GM19023 (cell line): ENCODE results near the gene GIMD1.
"Not testable (repeated sequence)": the region's sequence is repeated elsewhere in the genome, so short reads cannot be mapped to it uniquely, and the experiment has no call there.

Source experiments
- ATAC-seq: cut with Tn5 transposase; IDR thresholded peaks from one replicate; pipeline ENCODE4 v1.9.1; 2021; ENCODE audit warnings: mild to moderate bottlenecking, moderate library complexity; ENCODE audit not compliant: unreplicated experiment

Gene GIMD1

DNA sequence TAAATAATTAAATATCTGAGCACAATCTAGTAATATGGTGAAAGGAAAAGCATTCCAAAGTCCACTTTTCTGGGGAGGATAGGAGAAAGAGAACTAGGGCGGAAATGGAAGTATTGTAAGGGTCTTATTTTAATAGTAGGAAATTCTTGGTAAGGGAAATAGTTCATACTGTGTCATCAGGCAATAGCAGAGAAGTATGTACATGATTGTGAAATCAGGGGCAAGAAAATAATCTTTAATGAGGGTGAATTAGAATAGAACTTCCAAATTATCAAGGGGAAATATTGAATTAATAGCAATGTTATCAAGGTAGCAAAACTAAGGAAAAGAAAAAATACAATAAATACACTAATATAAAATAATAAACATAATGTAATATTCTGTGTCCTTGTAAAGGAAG lies 14.8 kb downstream of the GIMD1 start:
- ATAC-seq, result no peak

DNA sequence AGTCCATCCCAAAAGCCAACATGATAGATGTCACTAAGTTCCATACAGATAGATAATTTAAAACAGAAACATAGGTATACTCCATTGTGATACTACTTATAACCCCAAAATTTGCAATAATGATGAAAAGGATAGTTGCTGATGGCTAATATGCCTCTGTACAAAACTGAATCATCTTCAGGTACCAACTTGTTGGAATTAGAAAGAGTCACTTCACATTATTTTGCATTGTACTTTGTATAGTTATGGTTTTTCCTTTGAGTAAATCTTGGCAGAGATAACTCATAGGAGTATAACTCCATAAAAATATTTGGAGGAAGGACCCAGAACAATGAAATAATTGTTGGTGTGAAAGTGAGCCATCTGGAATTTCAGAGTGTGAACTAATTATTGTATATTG lies 17.6 kb downstream of the GIMD1 start:
- no peak for ATAC-seq

DNA sequence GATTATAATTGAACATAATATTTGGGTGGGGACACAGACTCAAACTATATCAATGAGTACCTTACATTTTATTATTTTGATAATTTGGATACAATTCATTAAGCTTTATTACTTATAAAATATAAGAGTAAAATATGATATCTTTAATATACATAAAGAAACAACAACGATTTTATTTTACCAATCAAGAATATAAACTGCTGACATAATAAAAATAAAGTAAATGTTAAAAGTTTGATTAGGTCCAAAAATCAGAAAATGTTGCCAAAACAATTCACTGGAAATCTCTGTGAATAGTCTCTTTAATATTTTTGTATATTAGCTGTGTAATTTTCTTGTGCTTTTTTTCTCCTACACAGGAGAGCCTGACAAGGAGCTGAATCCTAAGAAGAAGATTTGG lies 21.4 kb downstream of the GIMD1 start:
- no peak for ATAC-seq

DNA sequence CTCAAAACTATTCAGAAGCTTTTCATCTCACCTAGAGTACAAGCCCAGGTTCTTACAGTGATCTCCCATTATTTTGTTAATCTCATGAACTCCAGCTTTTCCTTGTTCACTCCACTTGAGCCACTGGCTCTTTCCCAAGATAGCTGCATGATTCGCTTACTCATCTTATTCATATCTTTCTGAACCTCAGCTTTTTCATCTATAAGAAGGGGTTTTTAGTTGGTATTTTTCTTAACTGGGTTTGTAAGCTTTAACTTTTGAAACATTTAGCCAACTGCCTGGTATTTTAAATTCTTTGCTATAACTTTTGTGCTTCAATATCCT lies 24.0 kb downstream of the GIMD1 start:
- ATAC-seq, result no peak

DNA sequence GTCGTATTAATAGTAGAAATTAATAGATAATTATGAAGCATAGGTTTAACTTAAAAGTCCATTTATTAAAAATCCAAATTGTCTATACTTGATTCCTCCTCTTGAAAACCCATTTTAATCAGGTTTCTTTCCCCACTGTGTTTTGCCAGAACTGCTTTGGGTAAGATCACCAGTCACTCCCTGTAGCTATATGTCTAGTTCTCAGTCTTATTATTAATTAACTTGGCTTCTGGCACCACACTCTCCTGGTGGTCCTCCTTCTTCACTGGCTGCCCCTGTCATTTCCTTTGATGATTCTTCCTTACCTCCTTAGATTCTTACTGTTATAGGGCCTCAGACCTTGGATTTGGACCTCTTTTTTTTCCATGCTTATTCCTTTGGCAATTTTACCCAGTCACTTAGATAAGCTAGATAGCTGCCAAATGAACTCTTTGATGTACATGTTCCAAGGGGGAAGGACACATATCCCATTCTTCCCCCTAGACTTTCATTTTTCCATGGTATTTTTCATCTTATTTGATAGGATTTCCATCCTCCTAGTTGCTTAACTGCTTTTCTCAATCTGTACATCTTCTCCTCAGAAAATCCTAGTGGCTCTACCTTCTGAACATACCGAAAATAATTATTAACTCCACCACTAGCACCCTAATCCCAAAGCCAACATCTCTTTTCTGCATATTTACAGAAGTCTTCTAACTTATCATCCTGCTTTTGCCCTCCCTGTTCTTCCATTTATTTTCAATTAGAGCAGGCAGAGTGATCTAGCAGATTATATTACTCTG lies 24.5 kb downstream of the GIMD1 start:
- ATAC-seq, result no peak

DNA sequence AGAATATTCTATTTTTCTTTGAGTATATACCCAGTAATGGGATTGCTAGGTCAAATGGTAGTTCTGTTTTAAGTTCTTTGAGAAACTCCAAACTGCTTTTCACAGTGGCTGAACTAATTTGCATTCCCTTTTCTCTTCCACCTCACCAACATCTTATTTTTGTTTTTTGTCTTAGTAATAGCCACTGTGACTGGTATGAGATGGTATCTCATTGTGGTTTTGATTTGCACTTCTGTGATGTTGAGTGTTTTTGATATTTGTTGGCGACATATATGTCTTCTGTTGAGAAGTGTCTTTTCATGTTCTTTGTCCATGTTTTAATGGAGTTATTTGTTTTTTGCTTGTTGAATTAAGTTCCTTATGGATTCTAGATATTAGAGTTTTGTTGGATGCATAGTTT lies 27.8 kb downstream of the GIMD1 start:
- no peak for ATAC-seq

DNA sequence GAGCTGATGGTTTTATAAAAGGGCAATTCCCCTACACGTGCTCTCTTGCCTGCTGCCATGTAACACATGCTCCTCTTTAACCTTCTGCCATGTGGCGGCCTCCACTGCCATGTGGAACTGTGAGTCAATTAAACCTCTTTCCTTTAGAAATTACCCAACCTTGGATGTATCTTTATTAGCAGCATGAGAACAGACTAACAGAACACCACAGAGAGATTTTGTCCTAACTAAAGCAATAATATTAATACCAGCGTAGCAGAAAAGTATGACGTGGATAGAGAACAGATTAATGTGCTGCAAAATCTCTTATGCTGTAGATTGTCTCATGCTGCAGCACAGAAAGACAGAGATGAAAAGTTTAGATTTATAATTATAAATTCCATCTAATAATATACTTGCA lies 29.1 kb downstream of the GIMD1 start:
- ATAC-seq, result no peak

DNA sequence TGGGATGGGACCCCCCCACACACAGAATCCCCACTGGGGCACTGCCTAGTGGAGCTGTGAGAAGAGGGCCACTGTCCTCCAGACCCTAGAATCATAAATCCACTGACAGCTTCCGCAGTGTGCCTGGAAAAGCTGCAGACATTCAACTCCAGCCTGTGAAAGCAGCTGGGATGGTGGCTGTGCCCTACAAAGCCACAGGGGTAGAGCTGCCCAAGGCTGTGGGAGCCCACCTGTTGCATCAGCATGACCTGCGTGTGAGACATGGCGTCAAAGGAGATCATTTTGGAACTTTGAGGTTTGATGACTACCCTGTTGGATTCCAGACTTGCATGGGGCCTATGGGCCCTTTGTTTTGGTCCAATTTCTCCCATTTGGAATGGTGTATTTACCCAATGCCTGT lies 29.9 kb downstream of the GIMD1 start:
- no peak for ATAC-seq

DNA sequence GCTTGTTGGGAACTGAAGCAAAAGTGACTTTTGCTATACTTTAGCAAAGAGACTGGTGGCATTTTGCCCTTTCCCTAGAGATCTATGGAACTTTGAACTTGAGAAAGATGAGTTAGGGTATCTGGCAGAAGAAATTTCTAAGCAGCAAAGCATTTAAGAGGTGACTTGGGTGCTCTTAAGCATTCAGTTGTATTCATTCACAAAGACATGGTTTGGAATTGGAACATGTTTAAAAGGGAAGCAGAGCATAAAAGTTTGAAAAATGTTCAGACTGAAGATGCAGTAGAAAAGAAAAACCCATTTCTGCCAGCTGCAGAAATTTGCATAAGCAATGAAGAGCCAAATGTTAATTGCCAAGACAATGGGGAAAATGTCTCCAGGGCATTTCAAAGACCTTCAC lies 30.7 kb downstream of the GIMD1 start:
- no peak for ATAC-seq

DNA sequence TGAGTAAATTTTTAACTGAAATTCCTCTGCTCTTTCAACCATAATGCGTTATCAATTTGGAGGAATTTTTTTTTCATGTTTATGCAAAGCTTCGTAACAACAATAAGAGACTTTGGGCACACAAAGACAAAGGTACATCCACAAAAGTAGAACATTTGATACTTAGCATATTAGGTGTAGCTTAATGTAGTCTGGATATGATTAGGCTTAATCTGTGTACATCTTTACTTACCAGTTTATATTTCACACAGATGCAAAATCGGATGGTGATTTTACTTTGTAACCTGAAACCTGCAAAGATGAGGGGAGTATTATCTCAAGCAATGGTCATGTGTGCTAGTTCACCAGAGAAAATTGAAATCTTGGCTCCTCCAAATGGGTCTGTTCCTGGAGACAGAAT lies 32.0 kb downstream of the GIMD1 start:
- ATAC-seq, result no peak

DNA sequence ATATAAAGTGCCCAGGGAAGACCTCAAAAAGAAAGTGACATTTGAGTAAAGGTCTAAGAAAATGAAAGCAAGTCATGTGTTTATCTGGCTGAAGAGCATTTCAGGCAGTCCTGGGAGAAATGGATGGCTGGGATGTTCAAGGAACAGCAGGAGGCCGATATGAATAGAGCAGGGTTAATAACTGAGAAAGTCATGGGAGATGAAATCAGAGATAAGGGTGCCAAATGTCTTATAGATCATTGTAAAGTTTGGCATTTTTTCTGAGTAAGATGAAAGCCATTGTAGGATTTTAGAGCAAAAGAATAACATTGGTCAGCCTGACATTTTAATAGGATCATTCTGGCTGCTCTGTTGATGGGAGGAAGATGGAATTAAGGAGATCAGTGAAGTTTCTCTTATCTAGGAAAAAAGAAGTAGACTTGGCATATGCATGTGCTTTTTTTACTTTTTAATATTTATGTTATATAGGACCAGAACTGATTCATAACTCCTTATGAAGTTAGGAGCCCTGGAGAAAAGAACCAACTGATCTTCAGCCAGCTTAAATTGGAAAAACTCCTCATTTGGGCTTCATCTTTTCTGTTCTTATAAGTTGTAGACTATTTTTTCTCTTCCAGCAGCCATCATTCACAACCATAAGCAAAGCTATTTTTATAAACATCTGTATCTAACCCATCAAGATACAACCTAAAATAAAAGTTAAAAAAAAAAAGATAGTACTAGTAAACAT lies 33.7 kb downstream of the GIMD1 start:
- no peak for ATAC-seq

DNA sequence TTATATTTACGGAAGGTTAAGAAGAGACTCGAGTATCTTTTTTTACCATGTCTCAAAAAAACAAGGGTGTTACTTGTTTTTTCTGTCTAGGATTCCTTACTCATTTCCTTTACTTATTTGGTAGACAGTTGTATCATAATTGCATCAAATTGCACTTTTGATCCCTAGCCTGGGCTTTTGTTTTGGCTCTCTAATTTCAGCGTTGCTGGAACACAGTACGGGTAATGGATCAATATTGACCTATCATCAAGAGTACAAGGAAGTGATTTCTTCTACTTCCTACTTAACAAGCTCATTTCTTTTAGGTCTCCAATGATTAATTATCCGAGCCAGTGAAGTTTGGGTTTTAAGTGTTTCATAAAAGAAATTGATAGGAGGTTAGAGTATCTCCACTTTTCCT lies 35.4 kb downstream of the GIMD1 start:
- ATAC-seq, result no peak

DNA sequence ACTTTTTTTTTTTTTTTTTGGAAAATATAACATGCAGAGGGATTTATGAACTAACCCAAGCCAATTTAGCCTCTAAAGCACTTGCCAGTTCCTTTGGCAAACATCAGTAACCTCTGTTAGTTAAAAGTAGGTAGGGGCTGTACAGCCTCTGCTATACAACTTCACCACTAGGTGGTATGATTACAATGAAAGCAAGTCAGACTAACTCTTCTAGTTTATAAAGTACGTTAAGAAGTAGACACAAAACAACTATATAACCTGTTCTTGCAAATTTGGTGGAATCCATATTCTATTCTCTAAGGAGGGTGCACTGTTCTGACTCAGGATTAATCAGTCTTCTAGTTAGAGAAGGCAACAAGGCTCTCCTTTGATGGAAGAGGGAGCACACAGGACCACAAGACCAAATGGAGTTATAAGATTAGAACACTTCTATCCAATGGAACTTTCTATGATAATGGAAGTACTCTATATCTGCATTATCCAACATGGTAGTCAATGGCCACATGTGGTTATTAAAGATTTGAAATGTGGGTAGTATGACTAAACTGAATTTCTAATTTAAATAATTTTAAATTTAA lies 39.4 kb downstream of the GIMD1 start:
- ATAC-seq, result peak; percentile 78

DNA sequence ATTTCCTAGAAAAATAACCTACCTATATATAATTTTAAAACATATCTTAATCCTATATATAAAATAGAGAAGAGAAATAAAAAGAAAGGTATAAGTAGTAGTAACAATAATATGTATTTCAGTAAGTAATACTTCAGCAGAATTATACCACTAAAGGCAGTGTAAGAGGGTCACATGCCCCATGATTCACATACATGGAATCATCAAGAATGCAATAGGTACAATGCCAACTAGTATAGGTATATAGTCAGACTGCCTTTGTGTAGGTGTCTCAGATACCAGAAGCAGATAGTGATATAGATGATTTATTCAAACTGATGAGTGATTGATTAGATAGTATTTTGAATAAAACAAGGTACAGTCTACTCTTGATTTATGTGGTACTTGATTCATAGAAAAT lies 42.8 kb downstream of the GIMD1 start:
- ATAC-seq, result no peak

DNA sequence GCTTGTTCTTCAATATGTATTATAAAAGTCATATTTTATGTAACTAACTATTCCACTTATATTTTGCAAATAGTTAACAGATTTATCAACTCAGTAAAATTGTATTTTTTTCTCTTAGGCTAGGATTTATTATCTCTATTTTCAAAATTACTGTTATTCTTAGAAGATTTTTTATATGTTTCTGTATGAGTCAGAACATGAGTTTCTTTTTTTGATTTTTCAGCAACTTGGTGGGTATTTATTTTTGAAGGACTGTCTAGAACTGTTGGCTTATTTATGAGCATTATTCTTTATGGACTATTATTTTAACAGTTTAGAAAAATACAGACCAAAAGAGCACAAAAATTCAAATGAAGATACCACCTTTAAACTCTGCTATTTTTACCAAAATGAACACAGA lies 45.5 kb downstream of the GIMD1 start:
- no peak for ATAC-seq

DNA sequence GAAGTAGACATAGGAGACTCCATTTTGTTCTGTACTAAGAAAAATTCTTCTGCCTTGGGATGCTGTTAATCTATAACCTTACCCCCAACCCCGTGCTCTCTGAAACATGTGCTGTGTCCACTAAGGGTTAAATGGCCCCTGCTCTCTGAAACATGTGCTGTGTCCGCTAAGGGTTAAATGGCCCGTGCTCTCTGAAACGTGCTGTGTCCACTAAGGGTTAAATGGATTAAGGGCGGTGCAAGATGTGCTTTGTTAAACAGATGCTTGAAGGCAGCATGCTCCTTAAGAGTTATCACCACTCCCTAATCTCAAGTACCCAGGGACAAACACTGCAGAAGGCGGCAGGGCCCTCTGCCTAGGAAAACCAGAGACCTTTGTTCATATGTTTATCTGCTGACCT lies 46.8 kb downstream of the GIMD1 start:
- ATAC-seq, result not testable (repeated sequence)

DNA sequence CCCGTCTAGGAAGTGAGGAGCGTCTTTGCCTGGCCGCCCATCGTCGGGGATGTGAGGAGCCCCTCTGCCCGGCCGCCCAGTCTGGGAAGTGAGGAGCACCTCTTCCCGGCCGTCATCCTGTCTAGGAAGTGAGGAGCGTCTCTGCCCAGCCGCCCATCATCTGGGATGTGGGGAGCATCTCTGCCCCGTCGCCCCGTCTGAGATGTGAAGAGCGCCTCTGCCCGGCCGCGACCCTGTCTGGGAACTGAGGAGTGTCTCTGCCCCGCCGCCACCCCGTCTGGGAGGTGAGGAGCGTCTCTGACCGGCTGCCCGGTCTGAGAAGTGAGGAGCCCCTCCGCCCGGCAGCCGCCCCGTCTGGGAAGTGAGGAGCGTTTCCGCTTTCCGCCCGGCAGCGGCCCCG lies 47.4 kb downstream of the GIMD1 start:
- ATAC-seq, result not testable (repeated sequence)

DNA sequence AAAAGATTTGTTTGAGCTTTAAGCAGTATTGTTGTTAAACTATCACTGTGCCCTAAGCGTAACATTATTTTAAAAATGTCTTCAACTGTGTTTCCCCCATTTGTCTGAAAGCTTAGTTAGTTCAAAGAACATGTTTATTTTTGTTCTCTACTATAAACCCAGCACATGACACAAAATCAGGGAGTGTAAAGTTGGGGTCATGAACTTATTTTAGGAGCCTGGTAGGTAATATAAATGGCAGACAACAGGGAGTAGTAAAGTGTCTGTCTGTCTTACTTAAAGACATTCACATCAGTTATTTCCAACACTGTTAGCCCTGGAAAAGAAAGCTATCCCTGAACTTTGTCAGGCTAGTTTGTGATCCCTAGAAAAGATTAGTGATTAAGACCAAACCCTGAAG lies 48.3 kb downstream of the GIMD1 start:
- no peak for ATAC-seq

DNA sequence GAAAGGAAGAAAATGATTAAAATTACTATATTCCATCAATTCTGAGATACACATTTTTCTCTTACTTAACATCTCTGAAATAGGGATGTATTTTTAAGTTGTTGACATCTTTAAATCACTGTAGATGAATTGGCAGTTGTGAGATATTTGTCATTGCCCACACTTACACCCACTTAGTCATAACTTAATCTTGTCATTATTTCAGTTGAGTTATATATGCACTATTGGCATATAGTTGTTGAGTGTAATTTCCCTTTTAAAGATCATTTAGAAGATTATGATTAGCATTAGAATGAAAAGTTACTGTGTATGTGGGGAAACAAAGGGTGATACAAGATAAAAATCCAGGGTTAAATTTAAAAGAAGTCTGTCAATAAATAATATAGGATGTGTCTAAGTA lies 50.1 kb downstream of the GIMD1 start:
- no peak for ATAC-seq

DNA sequence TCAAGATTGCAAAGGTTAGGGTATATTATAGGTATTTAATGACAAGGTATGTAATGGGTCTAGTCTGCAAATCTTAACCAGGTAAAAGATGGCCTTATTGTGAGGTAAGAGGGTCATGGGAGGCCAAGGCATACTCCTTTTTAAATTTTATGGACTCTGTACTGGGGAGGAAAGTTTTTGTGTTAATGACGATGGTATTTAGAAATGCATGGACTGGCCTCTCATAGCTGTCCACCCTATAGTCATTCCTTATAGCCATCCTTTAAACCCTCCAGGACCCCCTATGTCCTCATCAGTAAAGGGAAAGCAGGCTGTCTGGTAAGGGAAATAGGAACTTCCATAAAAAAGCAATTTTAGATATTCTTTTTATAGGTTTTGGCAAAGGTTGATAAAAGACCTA lies 50.8 kb downstream of the GIMD1 start:
- no peak for ATAC-seq

DNA sequence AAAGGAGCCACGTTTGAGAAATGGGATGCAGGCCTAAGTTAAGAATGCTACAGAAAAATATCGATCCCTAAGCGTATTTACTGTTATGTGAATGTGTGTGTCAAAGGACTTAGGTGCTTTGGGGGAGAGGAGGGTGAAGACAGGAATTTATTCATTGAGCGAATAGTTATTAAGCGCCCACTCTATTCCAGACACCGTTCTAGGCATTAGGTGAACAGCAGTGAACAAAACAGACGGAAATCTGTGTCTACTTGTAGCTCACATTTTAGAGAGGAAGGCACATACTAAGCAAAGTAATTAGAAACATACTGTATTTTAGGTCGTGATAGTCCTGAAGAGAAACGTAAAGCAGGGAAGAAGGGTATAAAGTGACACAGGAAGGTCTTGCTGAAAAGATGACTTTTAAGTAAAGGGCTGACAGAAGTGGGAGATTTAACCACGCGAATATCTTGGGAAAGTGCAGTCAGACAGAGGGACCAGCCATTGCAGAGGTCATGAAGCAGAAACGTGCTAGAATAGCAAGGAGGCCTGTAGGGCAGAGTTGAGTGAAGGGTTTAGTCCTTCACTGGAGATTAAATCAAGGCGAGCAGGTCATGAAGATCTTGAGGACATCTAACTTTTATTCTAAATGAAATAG lies 51.7 kb downstream of the GIMD1 start:
- ATAC-seq, result peak; percentile 5
